ENCODE measurements around the gene HCRTR1.

The HCRTR1 gene

DNA sequence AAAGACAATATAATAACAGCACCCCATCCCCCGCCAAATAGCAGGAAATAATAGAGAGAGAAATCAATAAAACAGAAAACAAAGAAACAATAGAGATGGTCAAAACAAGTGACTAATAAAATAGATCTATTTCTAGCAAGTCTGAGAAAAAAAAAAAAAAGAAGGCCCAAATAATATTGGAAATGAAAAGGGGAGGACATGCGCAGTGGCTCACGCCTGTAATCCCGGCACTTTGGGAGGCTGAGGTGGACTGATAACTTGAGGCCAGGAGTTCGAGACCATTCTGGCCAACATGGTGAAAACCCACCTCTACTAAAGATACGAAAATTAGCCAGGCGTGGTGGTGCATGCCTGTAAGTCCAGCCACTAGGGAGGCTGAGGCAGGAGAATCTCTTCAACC lies 18.5 kb upstream of the HCRTR1 start:
- DNase-seq = no peak

DNA sequence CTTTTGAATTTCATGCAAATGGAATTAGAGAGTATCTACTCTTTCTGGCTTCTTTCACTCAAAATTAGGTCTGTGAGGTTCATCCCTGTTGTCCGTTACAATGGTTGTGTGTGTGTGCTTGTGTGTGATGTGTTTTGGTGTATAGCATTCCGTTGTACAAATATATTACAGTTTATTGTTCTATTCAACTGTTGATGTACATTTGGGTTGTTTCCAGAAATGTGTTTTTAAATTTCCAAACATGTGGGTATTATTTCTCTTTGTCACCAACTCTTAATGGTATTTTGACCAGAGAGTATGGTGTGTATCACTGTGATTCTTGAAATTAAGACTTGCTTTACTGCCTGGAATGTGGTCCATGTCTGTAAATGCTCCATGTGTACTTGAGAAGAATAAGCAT lies 16.8 kb upstream of the HCRTR1 start:
- no peak for DNase-seq

DNA sequence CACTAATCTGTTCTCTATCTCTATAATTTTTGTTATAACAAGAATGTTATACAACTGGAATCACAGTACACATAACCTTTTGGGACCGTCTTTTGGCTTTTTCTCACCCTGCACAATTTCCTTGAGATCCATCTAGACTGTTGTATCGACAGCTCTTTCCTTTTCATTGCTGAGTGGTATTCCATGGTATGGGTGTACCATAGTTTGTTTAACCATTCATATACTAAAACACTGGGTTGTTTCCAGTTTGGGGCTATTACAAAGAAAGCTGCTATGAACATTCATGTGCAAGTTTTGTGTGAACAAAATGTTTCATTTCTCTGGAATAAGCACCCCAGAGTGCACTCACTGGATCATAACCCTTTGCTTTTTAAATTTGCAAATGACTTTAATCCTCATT lies 15.4 kb upstream of the HCRTR1 start:
- DNase-seq = no peak

DNA sequence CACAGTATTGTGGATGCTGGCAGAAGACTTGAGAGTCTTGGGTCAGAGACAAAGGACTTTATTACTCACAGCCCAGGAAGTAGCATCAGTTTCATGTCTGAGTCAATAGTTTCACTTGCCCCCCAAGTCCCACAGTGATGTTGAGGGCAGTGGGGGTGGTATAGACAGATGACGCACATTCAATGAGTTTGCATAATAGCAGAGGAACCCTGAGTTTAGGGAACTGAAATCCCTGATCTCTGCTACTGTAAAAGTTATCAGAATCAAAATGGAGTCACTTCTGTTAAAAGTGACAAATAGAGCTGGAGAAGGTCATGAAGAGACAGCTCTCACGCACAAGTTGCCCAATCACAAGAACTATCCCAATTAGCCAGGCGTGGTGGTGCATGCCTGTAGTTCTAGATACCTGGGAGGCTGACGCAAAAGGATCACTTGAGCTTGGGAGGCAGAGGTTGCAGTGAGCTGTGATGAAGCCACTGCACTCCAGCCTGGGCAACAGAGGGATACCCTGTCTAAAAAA lies 11.5 kb upstream of the HCRTR1 start:
- DNase-seq = no peak

DNA sequence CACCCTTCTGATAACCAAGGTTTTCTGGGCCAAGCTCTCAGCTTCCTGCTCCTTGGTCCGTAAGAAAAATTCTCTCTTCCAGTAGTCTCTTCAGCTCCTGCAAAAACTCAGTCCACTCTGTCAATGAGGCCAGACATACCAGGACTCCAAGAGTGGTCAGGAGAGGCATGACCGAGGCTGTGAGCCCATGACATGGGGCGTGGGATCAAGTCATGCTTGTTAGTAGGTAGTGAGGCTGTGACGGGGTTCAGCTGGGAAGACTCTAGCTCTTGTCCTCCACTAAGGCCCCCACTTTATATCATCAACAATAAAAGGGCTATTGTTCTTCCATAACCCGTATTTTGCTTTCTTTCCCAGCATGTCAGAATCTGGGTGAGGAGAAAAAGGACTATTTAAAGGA lies 10.1 kb upstream of the HCRTR1 start:
- DNase-seq = no peak

DNA sequence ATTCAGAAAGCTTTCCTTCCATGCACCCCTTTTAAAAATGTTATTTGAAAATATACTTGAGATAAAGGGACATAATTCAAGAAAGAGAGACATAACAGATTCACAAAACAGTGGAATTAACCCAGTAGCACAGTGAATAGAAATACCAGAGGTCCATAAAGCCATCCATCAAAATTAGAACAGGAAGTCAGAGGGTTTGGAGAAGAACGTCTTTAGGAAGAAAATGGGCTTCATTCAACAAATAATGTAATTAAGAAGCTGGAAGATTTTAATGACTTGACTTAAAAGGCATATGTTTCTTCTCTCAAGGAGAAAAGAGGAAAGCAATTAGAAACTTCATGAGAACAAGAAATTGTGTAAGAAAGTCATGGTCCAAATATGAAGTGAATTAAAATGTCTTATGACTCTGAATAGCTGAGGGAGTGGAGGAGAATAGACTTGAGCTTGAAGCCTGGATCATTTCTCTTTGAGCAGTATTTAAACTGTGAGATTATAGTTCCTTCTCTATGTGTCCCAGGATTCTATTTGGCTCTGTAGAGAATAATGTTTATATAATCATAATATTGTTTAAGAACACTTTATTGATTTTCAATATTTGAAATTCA lies 7.9 kb upstream of the HCRTR1 start:
- DNase-seq = no peak

DNA sequence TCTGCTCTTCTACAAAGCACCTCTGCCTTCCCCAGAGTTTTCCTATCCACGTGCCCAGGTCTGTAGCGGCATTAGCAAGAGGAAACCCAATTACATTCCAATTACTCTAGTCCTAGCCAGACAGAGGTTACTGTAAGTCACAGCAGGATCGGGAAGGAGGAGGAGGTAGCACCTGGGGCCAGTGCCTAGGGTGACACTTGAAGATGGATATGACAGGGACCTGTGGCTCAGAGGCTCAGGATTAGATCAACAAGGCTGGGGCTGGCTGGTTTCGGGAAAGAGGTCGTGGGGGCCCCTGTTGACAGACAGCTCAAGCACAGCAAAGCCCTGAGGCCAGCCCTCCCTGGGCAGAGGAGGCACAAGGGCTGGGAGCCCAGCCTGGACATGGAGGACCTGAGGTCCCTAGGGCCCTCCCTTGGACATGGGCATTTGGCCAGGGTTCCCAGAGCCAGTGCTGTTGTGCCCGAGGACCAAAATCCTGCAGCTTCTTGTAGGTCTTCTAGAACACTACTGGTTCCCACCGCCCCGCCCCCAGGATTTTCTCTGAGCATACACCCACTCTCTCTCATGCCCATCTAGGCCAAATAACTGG lies 3.0 kb upstream of the HCRTR1 start:
- DNase-seq = no peak

DNA sequence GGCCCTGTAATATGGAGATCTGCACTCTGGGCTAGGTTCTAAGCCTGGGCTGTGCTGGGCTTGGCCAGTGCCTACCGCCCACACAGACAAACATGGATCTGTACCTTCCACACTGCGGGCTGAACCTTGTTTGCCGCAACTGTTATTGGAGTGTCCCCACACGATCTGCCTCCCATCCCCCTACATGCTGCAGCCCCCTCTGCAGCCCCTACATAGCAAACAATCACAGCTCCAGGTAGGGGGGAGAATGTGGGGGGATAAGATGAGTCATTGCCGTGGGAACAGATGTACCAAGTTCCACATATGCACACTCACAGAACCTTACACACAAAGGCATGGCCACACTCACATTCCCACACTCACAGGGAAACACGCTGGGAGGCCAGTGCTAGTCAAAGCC lies 2.1 kb upstream of the HCRTR1 start:
- no peak for DNase-seq

DNA sequence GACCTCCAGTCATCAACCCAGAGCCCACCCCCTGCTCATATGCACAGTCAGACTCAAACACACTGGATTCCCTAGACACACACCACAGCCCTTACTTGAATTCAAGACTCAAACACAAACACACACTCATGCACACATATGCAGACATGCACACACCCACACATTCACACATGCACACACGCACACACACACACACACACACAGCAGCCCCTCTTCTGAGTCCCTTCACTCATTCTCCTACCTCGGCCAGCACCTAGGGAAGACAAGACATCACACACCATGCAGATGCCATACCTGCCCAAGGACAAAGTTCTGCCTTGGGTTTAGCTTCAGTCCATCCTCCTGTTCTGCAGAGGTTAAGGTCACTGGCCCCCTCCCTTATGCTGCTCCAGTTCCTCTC lies 1.6 kb upstream of the HCRTR1 start:
- no peak for DNase-seq

DNA sequence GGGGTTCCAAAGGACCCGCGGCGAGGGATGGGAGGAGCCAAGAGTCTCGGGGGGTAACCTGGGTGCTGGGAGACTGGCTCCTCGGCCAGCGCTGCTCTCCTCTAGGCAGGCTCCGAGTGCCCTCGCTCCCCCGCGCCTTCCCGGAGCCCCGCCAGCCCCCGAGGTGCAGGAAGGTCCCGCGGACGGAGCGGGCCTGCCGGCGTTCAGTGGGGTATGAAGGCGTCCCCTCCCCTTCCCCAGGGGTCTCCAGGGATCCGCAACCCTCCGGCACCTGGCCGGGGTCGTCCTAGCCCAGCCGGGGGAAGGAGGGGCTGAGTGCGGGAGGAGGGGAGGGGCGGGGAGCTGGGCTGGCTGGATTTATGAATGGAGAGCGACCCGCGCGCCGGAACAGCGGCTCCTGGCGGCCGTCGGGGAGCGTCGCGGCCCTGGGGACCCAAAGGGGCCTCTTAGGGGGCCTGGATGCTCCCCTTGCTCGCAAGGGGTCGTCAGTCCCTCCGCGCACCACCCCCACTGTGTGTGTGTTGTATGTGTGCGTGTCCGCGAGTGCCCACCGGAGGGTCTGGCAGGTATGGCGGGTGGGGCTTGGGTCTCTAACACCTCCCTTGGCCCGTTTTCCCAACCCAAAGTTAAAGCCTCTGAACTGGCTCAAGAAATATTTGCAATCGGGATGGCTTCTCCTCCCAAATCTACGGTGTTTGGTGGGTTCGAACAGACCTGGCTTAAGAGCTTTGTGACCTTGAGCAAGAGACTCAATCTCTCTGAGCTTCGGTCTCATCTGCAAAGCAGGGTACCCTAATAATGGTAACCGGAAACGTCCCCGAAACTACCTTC lies 642 bp downstream of the HCRTR1 start:
- peak; percentile 7 for DNase-seq

DNA sequence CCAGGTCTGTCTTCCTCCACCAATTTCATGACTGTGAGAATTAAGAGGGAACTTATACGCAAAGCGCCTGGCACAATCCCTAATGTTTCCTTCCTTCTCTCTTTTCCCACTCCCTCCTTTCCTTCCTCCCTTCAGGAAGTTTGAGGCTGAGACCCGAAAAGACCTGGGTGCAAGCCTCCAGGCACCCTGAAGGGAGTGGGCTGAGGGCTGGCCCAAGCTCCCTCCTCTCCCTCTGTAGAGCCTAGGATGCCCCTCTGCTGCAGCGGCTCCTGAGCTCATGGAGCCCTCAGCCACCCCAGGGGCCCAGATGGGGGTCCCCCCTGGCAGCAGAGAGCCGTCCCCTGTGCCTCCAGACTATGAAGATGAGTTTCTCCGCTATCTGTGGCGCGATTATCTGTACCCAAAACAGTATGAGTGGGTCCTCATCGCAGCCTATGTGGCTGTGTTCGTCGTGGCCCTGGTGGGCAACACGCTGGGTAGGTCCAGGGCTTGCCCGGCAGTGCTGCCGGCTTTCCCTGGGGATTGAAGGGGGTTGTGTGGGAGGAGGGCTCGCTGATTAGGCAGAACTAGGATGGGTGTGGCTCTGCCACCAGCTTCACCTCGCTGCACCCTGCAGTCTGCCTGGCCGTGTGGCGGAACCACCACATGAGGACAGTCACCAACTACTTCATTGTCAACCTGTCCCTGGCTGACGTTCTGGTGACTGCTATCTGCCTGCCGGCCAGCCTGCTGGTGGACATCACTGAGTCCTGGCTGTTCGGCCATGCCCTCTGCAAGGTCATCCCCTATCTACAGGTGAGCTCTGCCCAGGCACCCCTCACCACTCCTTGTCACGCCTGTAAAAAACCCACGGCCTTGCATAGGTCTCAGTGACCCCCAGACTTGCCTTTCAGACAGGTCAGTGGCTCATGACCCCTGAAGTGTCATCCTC lies 1.7 kb downstream of the HCRTR1 start:
- DNase-seq = no peak

DNA sequence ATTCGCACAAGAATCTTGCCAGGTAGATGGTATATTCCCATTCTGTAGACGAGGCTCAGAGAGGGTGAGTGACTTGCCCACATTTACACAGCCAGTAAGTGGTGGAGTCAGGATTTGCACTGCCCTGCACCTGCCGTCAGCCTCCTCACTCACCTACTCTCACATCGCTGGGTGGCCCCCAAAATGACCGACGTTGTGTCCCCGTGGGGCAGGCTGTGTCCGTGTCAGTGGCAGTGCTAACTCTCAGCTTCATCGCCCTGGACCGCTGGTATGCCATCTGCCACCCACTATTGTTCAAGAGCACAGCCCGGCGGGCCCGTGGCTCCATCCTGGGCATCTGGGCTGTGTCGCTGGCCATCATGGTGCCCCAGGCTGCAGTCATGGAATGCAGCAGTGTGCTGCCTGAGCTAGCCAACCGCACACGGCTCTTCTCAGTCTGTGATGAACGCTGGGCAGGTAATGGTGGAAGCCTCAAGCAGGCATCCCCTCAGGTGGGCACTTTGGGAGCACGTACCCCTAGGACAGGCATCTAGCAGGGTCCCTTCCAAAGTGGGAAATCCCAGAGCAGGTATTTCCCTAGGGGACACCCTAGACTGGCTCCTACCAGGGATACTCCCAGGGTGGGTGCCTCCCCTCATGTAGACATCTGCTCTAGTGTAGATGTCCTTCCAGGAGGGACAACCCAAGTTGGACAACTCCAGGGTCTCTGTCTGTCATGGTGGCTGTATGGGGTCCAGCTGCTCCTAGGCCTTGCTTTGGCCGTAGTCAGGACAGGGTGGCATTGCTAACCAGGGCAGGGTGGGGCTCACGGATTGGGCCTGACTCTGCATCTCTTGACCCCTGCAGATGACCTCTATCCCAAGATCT lies 3.4 kb downstream of the HCRTR1 start:
- DNase-seq = no peak

DNA sequence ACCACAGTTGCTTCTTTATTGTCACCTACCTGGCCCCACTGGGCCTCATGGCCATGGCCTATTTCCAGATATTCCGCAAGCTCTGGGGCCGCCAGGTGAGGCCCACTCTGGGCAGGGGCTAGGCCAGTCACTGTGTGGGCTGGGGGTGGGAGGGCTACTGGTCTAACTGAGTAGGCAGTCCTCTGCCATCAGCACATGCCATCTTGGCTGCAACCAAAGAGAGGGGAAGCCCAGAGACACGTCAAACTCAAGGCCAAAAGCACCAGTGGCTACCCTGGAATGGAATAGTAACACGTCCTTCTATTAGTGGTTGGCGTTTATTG lies 4.0 kb downstream of the HCRTR1 start:
- no peak for DNase-seq

DNA sequence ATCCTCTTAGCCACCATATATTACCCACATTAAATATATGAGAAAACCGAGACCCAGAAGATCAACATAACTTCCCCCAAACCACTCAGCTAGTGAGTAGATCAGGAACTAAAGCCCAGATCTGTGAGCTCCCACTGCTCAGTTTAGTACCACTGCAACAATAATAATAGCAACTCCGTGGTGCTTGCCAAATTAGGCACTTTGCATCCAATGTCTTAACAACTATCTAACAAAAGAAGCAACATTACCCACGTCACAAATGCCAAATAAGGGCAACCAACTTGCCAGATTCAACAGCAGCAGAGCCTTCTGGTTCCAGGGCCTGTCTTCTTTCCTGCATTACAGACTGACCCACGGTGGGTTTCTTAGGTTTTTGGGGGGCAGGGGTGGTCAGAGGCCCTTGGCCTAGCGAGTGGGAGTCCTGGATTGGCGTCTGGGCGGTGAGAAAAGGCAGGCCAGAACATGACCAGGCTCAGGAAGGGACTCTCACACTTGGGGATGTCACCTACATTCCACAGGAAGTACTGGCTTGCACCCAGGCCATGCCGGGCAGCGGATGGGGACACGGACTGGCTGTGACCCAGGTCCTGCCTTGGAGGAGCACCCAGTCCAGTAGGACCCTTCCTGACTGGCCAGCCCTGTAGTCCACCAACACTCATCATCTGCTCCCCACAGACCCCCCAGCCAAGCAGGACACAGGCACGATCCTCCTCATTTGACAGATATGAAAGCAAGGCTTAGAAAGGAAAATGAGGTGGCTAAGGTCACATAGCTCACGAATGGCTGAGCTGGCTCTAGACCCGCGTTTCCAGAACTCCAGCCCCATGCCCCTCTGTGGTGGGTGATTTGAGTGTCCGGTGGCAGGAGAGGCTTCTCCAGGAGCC lies 4.6 kb downstream of the HCRTR1 start:
- DNase-seq = no peak

DNA sequence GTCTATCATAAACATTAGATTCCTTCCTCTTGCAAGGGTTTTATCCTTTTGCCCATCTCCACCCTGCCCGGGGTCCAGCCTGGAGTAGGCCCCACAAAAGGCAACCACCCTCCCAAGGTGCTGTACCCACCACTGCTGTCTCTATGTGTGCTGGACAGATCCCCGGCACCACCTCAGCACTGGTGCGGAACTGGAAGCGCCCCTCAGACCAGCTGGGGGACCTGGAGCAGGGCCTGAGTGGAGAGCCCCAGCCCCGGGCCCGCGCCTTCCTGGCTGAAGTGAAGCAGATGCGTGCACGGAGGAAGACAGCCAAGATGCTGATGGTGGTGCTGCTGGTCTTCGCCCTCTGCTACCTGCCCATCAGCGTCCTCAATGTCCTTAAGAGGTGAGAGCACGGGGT lies 5.9 kb downstream of the HCRTR1 start:
- no peak for DNase-seq

DNA sequence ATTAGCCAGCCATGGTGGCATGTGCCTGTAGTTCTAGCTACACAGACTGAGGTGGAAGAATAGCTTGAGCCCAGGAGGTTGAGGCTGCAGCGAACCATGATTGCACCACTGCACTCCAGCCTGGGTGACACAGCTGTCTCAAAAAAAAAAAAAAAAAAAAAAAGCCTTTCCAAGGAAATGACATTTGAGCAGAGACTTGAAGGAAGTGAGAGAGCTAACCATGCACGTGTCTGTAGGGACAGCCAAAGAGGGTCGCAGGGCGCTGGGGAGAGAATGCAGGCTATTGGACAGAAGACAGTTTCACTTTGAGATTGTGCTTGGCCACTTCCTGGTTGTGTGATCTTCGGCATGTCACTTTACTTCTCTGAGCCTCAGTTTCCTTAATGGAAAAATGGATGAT lies 6.8 kb downstream of the HCRTR1 start:
- DNase-seq = no peak

DNA sequence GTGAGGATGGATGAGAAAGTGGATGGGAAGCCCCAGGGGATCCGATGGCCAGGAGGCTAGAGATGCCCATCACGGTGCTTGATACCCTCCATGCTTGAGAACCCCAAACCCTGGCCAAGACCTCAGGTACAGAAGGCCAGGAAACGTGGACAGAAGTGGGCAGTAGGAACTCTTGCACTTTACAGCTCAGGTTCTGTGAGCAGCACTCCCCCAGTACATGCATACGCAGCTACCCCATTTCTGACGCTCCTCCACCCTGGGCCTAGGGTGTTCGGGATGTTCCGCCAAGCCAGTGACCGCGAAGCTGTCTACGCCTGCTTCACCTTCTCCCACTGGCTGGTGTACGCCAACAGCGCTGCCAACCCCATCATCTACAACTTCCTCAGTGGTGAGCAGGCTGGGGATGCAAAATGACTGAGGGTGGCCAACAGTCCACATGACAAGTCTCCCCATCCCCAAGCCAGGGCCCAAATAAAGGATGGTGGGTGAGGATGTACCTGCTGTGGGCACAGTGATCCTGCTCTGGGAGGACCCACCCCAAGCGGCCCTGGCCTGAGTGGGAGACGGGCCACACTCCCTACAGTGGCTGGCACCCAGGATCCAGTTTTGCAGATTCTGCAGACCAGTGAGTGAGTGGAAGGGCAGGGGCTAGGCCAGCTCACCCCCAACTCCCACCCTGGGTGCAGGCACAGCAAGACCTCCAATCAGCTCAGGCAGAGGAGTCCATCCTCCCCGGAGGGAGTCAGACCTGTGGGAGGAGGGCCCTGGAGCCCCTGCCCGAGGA lies 7.4 kb downstream of the HCRTR1 start:
- DNase-seq = no peak

DNA sequence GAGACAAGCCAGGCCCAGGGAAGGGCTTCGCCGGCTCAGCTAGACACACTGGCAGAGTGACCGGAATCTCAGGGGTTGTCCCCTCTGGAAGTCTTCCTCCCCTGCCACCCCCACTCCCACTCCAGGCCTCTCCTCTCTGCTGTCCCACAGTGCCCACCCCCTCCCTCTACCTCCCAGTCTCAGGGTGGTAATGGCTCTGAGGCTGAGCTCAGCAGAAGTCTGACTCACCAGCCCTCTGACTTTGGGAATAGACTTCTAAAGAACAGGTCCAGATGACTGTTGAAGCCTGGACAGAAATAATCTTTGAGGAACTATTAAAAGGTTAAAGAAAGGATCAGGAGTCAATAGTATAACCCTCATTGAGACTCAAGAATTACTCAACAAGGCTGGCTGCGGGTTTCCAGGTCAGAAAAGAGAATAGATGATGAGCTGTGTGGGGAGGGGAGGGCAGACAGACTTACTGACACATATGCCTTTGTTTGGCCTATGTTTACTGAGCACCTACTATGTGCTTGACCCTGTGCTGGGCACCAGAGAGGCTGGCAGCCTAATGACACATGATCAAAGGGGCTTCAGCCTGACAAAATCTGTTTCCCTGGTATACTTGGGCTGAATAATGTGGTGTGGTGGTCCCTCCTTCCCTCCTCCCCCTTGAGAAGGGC lies 8.2 kb downstream of the HCRTR1 start:
- DNase-seq = peak; percentile 12

All from kidney glomerular epithelial cell (primary cell).